GM21737 (cell line): ENCODE data around the gene MYADM.
"Not testable (repeated sequence)": the region's sequence is repeated elsewhere in the genome, so short reads cannot be mapped to it uniquely, and the experiment has no call there.

Experiments
- ATAC-seq: cut with Tn5 transposase; IDR thresholded peaks from one replicate; pipeline ENCODE4 v1.9.1; 2021; ENCODE audit warnings: mild to moderate bottlenecking, moderate library complexity; ENCODE audit not compliant: unreplicated experiment

Gene MYADM, protein sequence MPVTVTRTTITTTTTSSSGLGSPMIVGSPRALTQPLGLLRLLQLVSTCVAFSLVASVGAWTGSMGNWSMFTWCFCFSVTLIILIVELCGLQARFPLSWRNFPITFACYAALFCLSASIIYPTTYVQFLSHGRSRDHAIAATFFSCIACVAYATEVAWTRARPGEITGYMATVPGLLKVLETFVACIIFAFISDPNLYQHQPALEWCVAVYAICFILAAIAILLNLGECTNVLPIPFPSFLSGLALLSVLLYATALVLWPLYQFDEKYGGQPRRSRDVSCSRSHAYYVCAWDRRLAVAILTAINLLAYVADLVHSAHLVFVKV

DNA sequence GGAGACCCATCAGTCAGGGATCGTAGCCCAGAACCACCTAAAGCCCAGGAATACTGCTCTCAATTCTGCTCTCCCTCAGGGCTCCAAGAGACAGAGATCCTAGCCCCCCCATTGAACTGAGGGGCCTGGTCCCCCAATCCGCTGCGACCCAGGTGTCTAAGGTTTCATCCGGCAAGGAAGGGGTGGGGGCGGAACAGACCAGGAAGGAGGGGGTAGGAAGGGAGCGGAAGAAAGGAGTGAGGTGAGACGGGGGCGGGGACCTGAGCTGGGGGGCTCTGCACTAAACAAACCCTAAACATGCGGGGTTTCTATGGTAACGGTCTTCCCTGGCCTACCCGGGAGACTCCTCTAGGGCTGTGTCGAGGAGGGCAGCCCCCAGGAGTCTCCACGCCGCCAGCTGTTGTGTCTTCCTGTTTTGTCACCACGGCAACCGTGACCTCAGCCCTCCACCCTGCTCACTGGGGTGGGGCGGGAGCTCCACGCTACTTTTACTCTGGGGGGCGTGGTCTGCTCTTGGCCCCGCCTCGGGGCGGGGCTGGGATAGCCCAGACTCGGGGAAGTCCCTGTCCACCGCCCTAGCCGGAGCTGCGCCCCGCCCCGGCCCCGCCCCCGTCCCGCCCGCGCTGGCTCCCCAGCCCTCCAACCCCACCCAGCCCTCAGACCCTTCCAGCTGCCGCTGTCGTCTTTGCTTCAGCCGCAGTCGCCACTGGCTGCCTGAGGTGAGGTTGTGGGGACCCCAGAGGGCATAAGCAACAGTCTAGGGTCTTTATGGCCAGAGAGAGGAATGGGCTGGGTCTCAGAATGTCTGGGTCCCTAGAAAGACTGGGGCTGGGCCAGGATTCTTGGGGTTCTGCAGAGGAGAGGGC lies at the start of gene MYADM:
Gene MYADM, plus strand, starts transcription at position 659 of the 866 bp plus-strand sequence. CDS start 5,647 bp downstream, outside the sequence.
- peak; percentile 53 for ATAC-seq

GRCh38 chr19:53818756-53819155 lies 48.9 kb upstream of the MYADM start:
- no peak for ATAC-seq

DNA sequence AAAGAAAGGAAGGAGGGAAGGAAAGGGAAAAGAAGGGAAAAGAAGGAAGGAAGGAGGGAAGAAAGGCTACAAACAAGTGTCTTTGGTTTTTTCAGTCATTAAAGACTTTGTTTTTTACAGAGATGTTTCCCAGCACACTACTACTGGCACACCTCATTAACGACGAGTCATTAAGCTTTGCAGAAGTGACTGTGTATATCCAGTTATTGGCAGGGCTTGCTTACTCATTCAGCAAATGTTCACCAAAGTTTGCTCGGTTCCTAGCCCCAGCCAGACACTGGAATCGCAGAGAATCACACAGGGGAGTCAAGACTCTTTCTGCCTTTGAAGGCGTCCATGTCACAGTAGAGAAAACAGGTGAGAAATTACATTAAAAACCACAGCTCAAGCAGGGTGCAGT lies 47.8 kb upstream of the MYADM start:
- no peak for ATAC-seq

GRCh38 chr19:53823380-53824120 lies 44.1 kb upstream of the MYADM start:
- ATAC-seq: no peak

DNA sequence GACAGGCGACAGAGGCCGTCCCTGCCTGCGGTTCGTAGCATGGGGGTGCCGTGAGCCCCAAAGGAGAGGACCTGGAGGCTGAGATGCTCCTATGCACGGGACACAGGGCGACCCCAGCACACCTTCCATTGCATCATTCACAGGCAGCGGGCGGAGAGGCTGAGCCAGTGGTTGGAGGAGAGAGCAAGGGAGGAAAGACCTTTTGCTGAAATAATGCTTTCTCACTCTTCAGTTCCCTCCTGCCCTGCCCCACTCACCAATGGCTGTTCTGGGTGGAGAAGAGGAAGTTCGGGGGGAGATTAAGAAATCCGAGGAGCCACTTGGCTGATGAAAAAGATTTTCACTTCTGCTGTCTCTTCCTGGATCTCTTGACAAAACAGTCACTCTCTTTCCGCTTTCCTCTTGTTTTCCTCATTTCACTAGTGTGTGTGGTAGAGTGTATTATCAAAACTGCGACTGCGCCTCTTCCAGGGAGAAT lies 43.5 kb upstream of the MYADM start, which contains the start of gene NLRP12:
Gene NLRP12, minus strand, starts transcription at position 181 of the 478 bp plus-strand sequence. Its CDS starts 140 bp downstream, at position 41.
- no peak for ATAC-seq

GRCh38 chr19:53826876-53827275 lies 40.8 kb upstream of the MYADM start:
- ATAC-seq: no peak

GRCh38 chr19:53828531-53828930 lies 39.2 kb upstream of the MYADM start:
- ATAC-seq: no peak

- ATAC-seq: not testable (repeated sequence)
These were observed 34.8 kb upstream of the MYADM start for GRCh38 chr19:53832861-53833260.

DNA sequence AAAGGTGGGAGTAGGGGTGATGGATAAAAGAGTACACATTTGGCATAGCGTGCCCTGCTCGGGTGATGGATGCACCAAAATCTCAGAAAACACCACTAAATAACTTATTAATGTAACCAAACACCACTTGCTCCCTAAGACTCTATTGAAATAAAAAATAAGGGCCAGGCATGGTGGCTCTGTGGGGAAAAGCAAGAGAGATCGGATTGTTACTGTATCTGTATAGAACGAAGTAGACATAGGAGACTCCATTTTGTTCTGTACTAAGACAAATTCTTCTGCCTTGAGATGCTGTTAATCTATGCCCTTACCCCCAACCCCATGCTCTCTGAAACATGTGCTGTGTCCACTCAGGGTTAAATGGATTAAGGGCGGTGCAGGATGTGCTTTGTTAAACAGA lies 29.2 kb upstream of the MYADM start:
- not testable (repeated sequence) for ATAC-seq

- ATAC-seq: not testable (repeated sequence)
These were observed 27.4 kb upstream of the MYADM start for GRCh38 chr19:53840241-53840640.

GRCh38 chr19:53840914-53841313 lies 26.8 kb upstream of the MYADM start:
- ATAC-seq: not testable (repeated sequence)

GRCh38 chr19:53844849-53845246 lies 22.8 kb upstream of the MYADM start:
- no peak for ATAC-seq

- no peak for ATAC-seq
These were observed 20.1 kb upstream of the MYADM start for GRCh38 chr19:53847555-53847954.

DNA sequence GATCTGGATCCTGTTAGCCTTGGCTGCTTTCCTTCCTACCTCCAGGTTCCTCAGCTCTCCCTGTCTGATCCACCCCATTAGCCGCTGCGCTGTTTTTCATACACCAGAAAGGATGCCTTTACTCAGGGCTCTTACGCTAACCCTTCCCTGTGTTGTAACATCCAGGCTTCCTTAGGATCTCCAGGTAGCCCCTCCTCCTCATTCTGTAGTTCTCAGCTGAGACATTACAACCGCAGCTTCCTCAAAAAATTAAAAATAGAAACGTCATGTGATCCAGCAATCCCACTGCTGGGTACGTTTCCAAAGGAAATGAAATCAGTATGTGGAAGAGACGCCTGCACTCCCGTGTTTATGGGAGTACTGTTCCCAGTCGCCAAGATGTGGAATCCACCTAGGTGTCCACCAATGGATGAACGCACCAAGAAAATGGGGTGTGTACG lies 18.4 kb upstream of the MYADM start:
- ATAC-seq: no peak

GRCh38 chr19:53853707-53854106 lies 14.0 kb upstream of the MYADM start:
- ATAC-seq: no peak

DNA sequence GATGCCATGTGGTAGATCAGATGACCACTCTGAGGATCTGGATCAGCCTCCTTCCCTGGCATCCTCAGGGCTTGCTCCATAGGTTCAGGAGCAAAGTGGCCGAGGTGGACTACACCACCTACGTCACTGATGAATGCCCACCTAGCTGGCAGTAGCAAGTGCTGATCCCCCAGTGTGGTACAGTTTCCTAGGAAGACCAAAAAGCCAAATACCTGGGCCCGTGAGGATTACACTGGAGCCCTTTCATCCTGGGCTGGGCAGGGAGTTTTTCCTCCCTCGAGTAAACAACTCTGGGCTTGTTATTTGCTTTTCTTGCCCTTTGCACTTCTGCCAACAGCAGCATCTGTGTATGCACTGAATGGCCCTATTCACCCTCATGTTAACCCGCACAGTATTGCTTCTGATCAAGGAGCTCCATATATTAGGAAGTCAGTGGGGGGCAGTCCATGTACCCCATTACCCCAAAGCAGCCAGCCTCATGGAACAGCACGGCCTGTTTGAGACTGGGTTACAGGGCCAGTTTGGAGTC lies 3.3 kb upstream of the MYADM start:
- no peak for ATAC-seq

GRCh38 chr19:53865523-53865917 lies 2.2 kb upstream of the MYADM start:
- ATAC-seq: no peak

DNA sequence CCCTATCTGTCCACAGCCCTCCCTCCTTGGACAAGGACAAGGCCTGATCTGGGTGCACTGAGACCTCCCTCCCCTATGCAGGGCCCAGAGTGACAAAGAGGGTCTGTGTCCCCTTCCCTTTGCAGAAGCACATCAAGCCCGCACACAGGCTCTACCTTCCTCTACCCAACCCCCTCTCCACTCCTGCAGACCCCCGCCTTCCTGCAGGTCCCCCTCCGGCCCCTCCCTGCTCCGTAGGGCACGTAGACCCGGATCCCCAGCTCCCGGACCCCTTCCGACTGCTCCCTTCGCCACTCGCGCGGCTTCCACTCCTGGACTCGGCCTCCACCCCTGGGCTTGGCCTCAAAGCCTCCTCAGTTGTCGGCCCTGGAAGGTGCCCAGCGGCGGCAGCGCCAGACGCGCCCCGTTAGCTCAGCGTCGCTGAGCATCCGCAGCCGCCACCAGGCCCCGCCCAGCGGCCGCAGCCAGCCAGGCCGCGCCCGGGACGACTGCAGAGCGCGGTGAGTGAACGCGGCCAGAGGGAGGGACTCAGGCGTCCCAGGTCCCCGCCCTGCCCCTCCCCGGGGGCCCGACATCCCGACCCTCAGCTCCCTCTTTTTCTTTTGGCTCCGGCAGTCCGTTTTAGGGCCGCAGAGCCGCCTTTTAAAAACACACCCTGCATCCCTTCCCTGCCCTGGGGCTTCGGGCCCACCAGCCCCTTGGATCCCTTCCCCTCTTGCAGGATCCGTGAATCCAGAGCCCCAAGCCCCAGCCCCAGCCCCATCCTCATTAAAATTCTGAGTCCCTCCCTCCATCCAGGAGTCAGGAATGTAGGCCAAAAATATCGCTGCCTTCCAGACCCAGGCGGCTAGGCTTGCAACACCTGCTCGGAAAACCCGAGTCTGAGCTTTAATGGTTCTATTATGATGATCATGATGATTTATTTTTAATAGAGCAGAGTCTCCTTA lies 1.5 kb upstream of the MYADM start:
- ATAC-seq: no peak

DNA sequence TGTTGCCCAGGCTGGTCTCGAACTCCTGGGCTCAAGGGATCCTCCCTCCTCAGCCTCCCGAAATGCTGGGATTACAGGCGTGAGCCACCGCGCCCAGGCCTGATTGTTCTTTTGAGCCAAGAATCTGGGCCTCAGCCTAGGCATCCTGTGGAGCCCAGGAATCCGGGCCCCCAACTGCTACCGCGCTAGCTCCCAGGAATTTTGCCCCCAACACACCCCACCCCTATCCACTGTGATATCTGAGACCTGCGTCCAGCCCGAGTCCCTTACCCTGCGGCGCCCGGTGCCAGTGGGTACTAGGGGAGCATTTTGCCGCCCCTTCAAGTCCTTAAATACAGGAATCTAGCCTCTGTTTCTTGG lies 838 bp upstream of the MYADM start:
- no peak for ATAC-seq
